Ectodermal cell (in vitro differentiated cells): ENCODE results near the gene TADA2A.

ENCODE experiments used
- H3K27ac ChIP-seq: 2 replicates; pipeline ENCODE4 v1.7.0; 2013; ENCODE audit warnings: mild to moderate bottlenecking, low read depth, low read length; ENCODE audit not compliant: insufficient read depth, poor library complexity, severe bottlenecking
- H3K27me3 ChIP-seq: 2 replicates; pipeline ENCODE4 v1.7.0; 2013; ENCODE audit warnings: mild to moderate bottlenecking, low read length; ENCODE audit not compliant: insufficient read depth, control insufficient read depth, poor library complexity, severe bottlenecking
- H3K36me3 ChIP-seq: one replicate; pipeline ENCODE4 v1.7.0; 2013; ENCODE audit warnings: low read length; ENCODE audit not compliant: control insufficient read depth, insufficient read depth
- H3K4me1 ChIP-seq: one replicate; pipeline ENCODE4 v1.7.0; 2013; ENCODE audit warnings: low read length; ENCODE audit not compliant: control insufficient read depth, insufficient read depth
- H3K4me3 ChIP-seq: 2 replicates; pipeline ENCODE4 v1.7.0; 2013; ENCODE audit warnings: low read depth, low read length, control low read depth; ENCODE audit not compliant: insufficient read depth
- H3K9me3 ChIP-seq: 2 replicates; pipeline ENCODE4 v1.7.0; 2013; ENCODE audit warnings: mild to moderate bottlenecking, low read length, moderate library complexity; ENCODE audit not compliant: control insufficient read depth
- WGBS, 2 experiments: methylation state at CpG; one replicate each; pipeline ENCODE4 v1.1.7; 2013; ENCODE audit warnings: missing lambda C conversion rate in 2 of 2; 5-methylcytosine and 5-hydroxymethylcytosine counted together

TADA2A gene

GRCh38 chr17:37519251-37519985 lies 112.7 kb downstream of the TADA2A start:
- Histone ChIP-seq H3K9me3 (no peaks in the 10 kb centered on the region), H3K27ac (no peak overlapping the region), H3K27me3 (no peaks in the 10 kb centered on the region), H3K36me3 (peaks cover 7% of the 10 kb centered on the region), H3K4me1 (no peaks in the 10 kb centered on the region), H3K4me3 (no peak overlapping the region)
- 83 to 94% methylated on average over 4 to 5 of the region's 5 CpGs for WGBS, 2 experiments

GRCh38 chr17:37520174-37520573 lies 113.5 kb downstream of the TADA2A start:
- no peak overlapping the region for H3K4me3 ChIP-seq
- H3K36me3 ChIP-seq: peaks cover 10% of the 10 kb centered on the region
- no peaks in the 10 kb centered on the region for H3K4me1 ChIP-seq
- no peak overlapping the region for H3K27ac ChIP-seq
- no peaks in the 10 kb centered on the region for H3K27me3 ChIP-seq
- no peaks in the 10 kb centered on the region for H3K9me3 ChIP-seq
- WGBS, 2 experiments: 83 to 90% methylated on average over 8 of the region's 8 CpGs

- Histone ChIP-seq H3K4me1 (no peaks in the 10 kb centered on the region), H3K36me3 (peaks cover 10% of the 10 kb centered on the region), H3K27me3 (no peaks in the 10 kb centered on the region)
Measured at GRCh38 chr17:37521821-37522220, 115.1 kb downstream of the TADA2A start.

GRCh38 chr17:37523715-37524219 lies 117.1 kb downstream of the TADA2A start:
- no peaks in the 10 kb centered on the region for H3K9me3 ChIP-seq
- H3K27me3 ChIP-seq: no peaks in the 10 kb centered on the region
- no peaks in the 10 kb centered on the region for H3K4me1 ChIP-seq
- 94 to 96% methylated on average over 8 of the region's 8 CpGs for WGBS, 2 experiments
- no peak overlapping the region for H3K4me3 ChIP-seq
- peaks cover 10% of the 10 kb centered on the region for H3K36me3 ChIP-seq
- H3K27ac ChIP-seq: no peak overlapping the region

More at GRCh38 chr17:37521821-37522220, 115.1 kb downstream of the TADA2A start:
- WGBS, 2 experiments: 94 to 95% methylated on average over 5 of the region's 5 CpGs
- H3K27ac ChIP-seq: no peak overlapping the region
- no peak overlapping the region for H3K4me3 ChIP-seq
- H3K9me3 ChIP-seq: no peaks in the 10 kb centered on the region

- no peaks in the 10 kb centered on the region for H3K27me3 ChIP-seq
- H3K27ac ChIP-seq: no peak overlapping the region
- H3K36me3 ChIP-seq: peaks cover 10% of the 10 kb centered on the region
- no peak overlapping the region for H3K4me3 ChIP-seq
- 85 to 94% methylated on average over 2 to 5 of the region's 5 CpGs for WGBS, 2 experiments
- no peaks in the 10 kb centered on the region for H3K4me1 ChIP-seq
- no peaks in the 10 kb centered on the region for H3K9me3 ChIP-seq
Measured at GRCh38 chr17:37527249-37527851, 120.7 kb downstream of the TADA2A start.
